ENCODE results near the gene SMAD2.

DNA sequence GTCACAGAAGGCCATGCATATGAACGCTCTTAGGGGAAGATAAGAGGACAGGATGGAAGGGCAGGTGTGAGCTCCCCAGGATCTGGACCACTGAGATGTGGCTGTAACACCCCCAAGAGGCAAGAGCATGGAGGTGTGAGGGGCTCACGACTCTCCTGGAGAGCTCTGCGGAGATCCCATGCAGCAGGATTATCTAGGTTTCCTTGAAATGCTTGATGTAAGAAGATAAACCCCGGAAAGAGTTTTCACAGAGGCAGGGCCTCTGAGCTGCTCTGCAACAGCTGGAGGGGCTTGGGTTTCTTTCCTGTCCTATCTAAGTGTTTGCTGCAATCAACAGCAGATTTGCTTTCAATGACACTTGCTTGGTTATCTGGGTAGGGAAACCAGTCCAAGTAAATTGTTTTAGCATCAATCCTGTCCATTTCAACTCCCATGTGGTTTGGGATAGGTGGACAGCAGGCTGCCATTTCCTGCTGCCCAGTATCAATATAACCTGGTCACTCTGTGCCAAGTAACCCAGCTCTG lies 138.9 kb downstream of the SMAD2 start:
- TF ChIP-seq CTCF (IDR thresholded peaks at IDR 0.05) (no peak), POLR2A (IDR thresholded peaks at IDR 0.05) (no peak)

Measured in right lobe of liver (tissue), 4 donors.